ENCODE results near the gene EXOSC9.

Gene EXOSC9

GRCh38 chr4:121765368-121765705 is 35.8 kb upstream of the EXOSC9 start:
- Histone ChIP-seq H3K9ac (ENCODE audit: low read length) (no peak overlapping the region), H3K9me2 (replicated peaks; ENCODE audit: insufficient read depth, low read length) (no peaks in the 10 kb centered on the region), H2AFZ (ENCODE audit: low read depth, low read length, severe bottlenecking) (no peak overlapping the region), H3K36me3 (ENCODE audit: low read length) (no peaks in the 10 kb centered on the region), H3K27me3 (ENCODE audit: low read length) (no peaks in the 10 kb centered on the region), H3K4me3 (ENCODE audit: insufficient read depth, low read length, poor library complexity, severe bottlenecking) (no peak overlapping the region), H3K9me3 (ENCODE audit: insufficient read depth, low read length) (no peaks in the 10 kb centered on the region), H3K27ac (ENCODE audit: low read depth, low read length) (no peak overlapping the region), H4K20me1 (ENCODE audit: low read depth, low read length) (no peaks in the 10 kb centered on the region), H3F3A (ENCODE audit: insufficient read depth) (no peaks in the 10 kb centered on the region), H3K79me2 (ENCODE audit: insufficient read depth, low read length) (no peaks in the 10 kb centered on the region), H3K4me2 (ENCODE audit: low read depth, low read length, poor library complexity, severe bottlenecking) (no peak overlapping the region)
- no peak for TF ChIP-seq EZH2phosphoT487 (conservative IDR thresholded peaks at IDR 0.05; ENCODE audit: low read length)
- TF ChIP-seq, protein P1, sequence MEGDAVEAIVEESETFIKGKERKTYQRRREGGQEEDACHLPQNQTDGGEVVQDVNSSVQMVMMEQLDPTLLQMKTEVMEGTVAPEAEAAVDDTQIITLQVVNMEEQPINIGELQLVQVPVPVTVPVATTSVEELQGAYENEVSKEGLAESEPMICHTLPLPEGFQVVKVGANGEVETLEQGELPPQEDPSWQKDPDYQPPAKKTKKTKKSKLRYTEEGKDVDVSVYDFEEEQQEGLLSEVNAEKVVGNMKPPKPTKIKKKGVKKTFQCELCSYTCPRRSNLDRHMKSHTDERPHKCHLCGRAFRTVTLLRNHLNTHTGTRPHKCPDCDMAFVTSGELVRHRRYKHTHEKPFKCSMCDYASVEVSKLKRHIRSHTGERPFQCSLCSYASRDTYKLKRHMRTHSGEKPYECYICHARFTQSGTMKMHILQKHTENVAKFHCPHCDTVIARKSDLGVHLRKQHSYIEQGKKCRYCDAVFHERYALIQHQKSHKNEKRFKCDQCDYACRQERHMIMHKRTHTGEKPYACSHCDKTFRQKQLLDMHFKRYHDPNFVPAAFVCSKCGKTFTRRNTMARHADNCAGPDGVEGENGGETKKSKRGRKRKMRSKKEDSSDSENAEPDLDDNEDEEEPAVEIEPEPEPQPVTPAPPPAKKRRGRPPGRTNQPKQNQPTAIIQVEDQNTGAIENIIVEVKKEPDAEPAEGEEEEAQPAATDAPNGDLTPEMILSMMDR (IDR thresholded peaks at IDR 0.05; ENCODE audit: insufficient read depth, low read length, poor library complexity, severe bottlenecking), result no peak

DNA sequence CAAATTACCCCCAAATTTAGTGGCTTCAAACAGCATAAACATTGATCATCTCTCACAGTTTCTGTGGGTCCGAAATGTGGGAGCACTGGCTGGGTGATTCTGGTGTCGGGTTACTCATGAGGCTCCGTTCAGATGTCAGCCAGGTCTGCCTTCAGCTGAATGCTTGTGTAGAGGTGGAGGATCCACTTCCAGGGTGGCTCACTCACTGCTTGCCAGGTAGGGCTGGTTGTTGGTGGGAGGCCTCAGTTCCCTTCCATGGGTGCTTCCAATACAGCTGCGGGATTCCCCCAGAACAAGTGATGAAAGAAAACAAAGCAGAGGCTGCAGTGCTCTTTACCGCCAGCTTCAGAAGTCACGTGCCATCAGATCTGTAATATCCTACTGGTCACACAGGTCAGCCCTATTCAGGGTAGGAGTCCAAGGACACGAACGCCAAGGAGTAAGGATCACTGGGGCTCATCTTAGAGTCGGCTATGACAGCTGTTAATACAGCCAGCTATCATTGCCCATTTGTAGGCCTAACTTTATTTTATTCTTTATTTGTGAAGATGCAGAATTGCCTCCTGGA is 35.1 kb upstream of the EXOSC9 start:
- Histone ChIP-seq H3F3A (ENCODE audit: insufficient read depth) (no peaks in the 10 kb centered on the region), H2AFZ (ENCODE audit: low read depth, low read length, severe bottlenecking) (no peak overlapping the region), H4K20me1 (ENCODE audit: low read depth, low read length) (no peaks in the 10 kb centered on the region), H3K4me3 (ENCODE audit: insufficient read depth, low read length, poor library complexity, severe bottlenecking) (no peak overlapping the region), H3K4me2 (ENCODE audit: low read depth, low read length, poor library complexity, severe bottlenecking) (no peak overlapping the region), H3K9me2 (replicated peaks; ENCODE audit: insufficient read depth, low read length) (no peaks in the 10 kb centered on the region), H3K9me3 (ENCODE audit: insufficient read depth, low read length) (no peaks in the 10 kb centered on the region), H3K9ac (ENCODE audit: low read length) (no peak overlapping the region), H3K27ac (ENCODE audit: low read depth, low read length) (no peak overlapping the region), H3K36me3 (ENCODE audit: low read length) (no peaks in the 10 kb centered on the region), H3K79me2 (ENCODE audit: insufficient read depth, low read length) (no peaks in the 10 kb centered on the region), H3K27me3 (ENCODE audit: low read length) (no peaks in the 10 kb centered on the region)
- TF ChIP-seq, protein P1 (IDR thresholded peaks at IDR 0.05; ENCODE audit: insufficient read depth, low read length, poor library complexity, severe bottlenecking), result no peak
- no peak for TF ChIP-seq EZH2phosphoT487 (conservative IDR thresholded peaks at IDR 0.05; ENCODE audit: low read length)

- H4K20me1 ChIP-seq (ENCODE audit: low read depth, low read length), result no peaks in the 10 kb centered on the region
- no peak overlapping the region for H3K27ac ChIP-seq (ENCODE audit: low read depth, low read length)
- no peaks in the 10 kb centered on the region for H3K27me3 ChIP-seq (ENCODE audit: low read length)
- H2AFZ ChIP-seq (ENCODE audit: low read depth, low read length, severe bottlenecking), result no peak overlapping the region
- no peaks in the 10 kb centered on the region for H3F3A ChIP-seq (ENCODE audit: insufficient read depth)
- TF ChIP-seq EZH2phosphoT487 (conservative IDR thresholded peaks at IDR 0.05; ENCODE audit: low read length), result no peak
- TF ChIP-seq, protein P1 (IDR thresholded peaks at IDR 0.05; ENCODE audit: insufficient read depth, low read length, poor library complexity, severe bottlenecking), result no peak
- no peaks in the 10 kb centered on the region for H3K9me2 ChIP-seq (replicated peaks; ENCODE audit: insufficient read depth, low read length)
- H3K4me3 ChIP-seq (ENCODE audit: insufficient read depth, low read length, poor library complexity, severe bottlenecking), result no peak overlapping the region
- H3K79me2 ChIP-seq (ENCODE audit: insufficient read depth, low read length), result no peaks in the 10 kb centered on the region
- no peaks in the 10 kb centered on the region for H3K36me3 ChIP-seq (ENCODE audit: low read length)
- H3K9ac ChIP-seq (ENCODE audit: low read length), result no peak overlapping the region
- no peaks in the 10 kb centered on the region for H3K9me3 ChIP-seq (ENCODE audit: insufficient read depth, low read length)
- H3K4me2 ChIP-seq (ENCODE audit: low read depth, low read length, poor library complexity, severe bottlenecking), result no peak overlapping the region
These were observed 34.0 kb upstream of the EXOSC9 start for GRCh38 chr4:121767166-121767565.
